Right lobe of liver (tissue), 4 donors: ENCODE results near the gene RHOBTB1.

ENCODE experiments used
- POLR2A ChIP-seq: fragments of 450-650 bp; IDR thresholded peaks from one replicate; pipeline ENCODE4 v1.6.1; 2017; ENCODE audit warnings: antibody characterized with exemption, mild to moderate bottlenecking
- TF ChIP-seq, protein P1 (sequence below), 4 donors: fragments of 200-600 bp in 3 of 4; fragments of 450-650 bp in 1 of 4; IDR thresholded peaks; one replicate each; pipeline versions ENCODE4 v1.5.1 to v1.8.0; 2016 to 2022; ENCODE audit warnings: antibody characterized with exemption in 4 of 4, mild to moderate bottlenecking in 2 of 4
- donor health status: DM: no; HTN: no; CAD: no.
- donor health status: DM: no; HTN: no; CAD: no.
- donor health status: DM: no; HTN: yes; CAD: no.

DNA sequence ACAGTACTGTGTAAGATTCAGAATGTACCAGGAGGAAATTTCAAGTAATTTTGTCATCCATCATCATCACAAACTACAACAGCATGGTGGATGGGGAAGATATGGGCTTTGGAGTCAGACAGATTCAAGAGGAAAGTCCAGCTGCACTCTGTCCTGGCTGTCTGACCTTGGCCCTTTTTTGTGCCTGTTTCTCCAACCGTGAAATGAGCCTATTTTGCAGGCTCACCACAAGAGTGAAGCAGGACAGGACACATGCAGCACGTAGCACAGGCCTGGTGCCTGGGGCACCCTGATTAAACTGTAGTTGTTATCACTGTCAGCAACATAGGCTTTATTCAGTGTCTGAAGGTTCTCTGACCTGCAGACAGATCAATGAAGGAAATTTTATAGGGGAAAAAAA lies 37.6 kb downstream of the RHOBTB1 start:
- TF ChIP-seq, protein P1, sequence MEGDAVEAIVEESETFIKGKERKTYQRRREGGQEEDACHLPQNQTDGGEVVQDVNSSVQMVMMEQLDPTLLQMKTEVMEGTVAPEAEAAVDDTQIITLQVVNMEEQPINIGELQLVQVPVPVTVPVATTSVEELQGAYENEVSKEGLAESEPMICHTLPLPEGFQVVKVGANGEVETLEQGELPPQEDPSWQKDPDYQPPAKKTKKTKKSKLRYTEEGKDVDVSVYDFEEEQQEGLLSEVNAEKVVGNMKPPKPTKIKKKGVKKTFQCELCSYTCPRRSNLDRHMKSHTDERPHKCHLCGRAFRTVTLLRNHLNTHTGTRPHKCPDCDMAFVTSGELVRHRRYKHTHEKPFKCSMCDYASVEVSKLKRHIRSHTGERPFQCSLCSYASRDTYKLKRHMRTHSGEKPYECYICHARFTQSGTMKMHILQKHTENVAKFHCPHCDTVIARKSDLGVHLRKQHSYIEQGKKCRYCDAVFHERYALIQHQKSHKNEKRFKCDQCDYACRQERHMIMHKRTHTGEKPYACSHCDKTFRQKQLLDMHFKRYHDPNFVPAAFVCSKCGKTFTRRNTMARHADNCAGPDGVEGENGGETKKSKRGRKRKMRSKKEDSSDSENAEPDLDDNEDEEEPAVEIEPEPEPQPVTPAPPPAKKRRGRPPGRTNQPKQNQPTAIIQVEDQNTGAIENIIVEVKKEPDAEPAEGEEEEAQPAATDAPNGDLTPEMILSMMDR (IDR thresholded peaks at IDR 0.05): no peak
- TF ChIP-seq POLR2A: no peak
